ENCODE results near the gene POU4F1. TPM values are rescaled to one million over a fixed set of nuclear protein-coding genes. Genes with fewer than 3 reads are reported as not detected.

Gene POU4F1
- total RNA-seq, 1 donor from 2014 or later = 0.02 TPM

DNA sequence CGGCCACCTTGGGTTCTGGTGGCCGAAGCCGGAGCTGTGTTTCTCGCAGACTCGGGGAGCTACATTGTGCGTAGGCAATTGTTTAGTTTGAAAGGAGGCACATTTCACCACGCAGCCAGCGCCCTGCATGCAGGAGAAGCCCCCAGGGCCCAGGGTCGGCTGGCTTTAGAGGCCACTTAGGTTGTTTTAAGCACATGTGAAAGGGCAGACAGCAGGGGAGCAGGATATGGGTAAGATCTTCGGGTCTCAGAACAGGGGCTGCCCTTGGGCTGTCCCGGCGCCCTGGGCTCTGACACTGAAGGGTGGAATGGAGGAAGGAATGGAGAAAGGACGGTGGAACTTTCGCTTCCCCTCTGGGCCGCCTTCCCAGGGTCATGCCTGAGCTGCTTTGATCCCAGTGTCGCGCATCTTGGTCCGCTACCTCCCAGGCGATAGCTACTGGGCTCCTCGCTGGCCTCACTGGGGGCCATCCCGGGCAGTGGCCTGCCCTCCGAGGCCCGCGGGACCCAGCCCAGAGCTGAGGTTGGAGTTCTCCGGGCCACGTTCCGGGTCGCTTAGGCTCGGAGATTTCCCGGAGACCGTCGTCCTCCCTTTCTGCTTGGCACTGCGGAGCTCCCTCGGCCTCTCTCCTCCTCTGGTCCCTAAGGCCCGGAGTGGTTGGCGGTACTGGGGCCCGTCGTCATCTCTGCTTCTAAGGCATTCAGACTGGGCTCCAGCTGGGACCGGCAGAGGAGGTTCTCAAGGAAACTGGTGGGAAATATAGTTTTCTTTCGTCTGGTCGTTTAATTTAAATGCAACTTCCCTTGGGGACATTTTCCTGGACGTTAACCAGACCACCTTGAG lies 4.3 kb upstream of the POU4F1 start:
- intact Hi-C loops (cut with micrococcal nuclease) = loop anchor here (2.0 to 5.0 kb wide), 2 partner anchors 15 to 1735 kb away; partner anchors contain the start of gene SPRY2

DNA sequence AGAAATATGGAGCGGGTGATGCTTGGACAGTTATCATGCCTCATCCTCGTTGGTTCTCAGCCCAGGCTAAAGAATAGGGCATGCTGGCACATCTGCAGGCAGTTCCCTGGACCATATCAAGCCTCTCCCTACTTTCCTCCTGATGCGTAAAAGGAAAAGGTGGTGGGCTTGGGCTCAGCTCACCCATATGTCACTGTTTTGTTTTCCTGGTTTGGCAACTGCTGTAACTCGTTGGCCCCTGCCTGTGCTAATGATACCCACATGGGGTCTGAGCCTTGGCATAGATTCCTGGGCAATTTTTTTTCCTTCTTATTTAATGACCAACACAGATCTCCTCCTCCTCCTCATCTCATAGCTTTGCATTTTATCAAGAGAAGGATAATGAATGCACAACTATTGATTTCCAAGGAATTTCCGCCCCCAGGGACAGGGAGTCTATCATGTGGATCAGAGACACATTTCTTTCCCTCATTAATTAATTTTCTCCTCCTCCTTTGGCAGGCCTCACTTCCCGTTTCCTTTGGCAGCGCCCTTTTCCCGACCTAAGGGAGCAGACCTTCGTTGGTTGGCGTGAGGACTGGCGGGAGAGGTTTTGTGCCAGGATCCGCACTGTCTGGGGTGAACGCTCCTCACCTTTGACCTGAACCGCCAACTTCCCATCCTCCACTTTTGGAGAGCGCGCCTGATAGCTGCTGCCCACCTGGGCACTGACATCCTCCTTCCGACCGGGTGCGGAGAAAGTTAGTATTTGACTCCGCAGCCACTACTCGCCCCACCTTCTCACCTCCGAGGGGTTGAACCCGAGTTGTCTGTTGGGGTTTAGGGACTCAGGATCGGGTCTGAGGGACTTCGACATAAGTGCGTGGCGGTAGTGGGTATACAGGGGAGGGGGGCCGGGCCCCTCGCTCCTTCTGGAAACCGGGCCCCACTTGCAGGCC lies 3.4 kb upstream of the POU4F1 start:
- intact Hi-C loops (cut with micrococcal nuclease) = loop anchor here (5.0 kb wide), 1 partner anchor 1736 kb away; the partner anchor contains the start of gene SPRY2

DNA sequence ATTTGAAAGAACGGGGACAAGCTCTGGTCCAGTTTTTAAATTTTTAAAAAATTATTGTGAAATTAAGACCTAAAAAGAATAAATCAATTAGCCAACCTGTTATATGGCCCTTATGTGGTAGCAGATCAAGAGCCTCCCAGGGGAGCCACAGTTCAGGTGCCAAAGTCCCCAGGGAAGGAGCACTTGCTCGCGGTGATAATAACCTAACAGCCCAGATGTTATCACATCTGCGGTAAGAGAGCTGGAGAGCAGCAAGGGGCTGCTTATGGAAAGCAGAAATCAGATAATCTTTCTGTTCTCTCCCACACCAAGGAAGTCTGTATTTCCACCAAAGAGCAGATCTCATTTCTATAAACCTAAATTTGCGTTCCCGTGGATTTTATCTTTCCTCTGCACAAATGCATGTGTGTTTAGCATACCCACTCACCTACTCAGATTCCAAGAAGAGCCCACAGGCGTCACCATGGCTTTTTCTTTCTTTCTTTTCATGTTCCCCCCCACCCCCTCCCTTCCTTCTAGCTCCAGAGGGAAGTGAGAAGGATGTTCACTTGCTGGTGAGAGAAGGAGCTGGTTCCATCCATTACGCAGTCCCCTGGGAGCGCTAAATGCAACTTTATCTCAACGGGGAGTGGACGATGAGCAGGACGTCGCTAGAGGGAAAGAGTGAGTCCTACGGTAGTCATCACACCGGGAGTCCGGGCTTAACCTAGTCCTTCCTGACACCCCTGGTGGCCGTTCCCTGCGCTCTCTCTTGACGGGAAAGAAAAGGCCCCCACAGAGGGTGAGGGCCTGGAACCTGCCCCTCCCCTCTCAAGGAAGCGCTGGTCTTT lies 1.6 kb upstream of the POU4F1 start:
- intact Hi-C loops (cut with micrococcal nuclease) = loop anchor here (5.0 kb wide), 2 partner anchors 908 to 1737 kb away; partner anchors contain the start of genes SLAIN1 and SPRY2

DNA sequence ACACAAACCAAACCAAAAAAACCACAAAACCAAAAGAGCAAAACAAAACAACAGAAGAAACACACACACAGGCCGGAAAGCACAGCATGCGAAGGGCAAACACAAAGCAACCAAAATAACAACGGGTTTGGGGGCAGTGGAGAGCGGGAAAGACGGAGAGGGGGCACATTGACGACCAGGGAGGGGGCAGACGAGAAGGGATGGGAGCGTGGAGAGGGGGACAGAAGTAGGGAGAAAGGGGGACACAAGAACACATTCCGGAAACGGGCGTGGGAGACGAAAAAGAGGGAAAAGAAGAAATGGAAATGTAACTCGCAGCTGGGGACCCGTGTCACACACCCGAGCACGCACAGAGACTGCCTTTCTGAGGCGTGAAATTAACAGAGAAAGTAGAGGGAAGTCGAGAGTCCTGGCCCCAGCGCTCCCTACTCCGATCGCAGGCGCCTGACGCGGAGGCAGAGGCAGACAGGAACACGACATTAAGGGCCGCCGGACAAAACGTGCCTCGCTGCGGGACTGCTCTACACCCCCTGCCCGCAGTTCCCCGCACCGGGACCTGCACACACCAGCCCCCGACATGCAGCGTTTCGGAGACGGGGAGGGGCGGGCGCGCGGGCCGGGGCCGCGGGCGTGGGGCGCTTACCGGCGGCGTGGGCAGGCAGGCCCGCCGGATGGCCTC lies 652 bp downstream of the POU4F1 start:
- intact Hi-C loops (cut with micrococcal nuclease) = loop anchor here (1.0 to 5.0 kb wide), 3 partner anchors 7 to 905 kb away; partner anchors contain the start of genes OBI1 and SLAIN1

DNA sequence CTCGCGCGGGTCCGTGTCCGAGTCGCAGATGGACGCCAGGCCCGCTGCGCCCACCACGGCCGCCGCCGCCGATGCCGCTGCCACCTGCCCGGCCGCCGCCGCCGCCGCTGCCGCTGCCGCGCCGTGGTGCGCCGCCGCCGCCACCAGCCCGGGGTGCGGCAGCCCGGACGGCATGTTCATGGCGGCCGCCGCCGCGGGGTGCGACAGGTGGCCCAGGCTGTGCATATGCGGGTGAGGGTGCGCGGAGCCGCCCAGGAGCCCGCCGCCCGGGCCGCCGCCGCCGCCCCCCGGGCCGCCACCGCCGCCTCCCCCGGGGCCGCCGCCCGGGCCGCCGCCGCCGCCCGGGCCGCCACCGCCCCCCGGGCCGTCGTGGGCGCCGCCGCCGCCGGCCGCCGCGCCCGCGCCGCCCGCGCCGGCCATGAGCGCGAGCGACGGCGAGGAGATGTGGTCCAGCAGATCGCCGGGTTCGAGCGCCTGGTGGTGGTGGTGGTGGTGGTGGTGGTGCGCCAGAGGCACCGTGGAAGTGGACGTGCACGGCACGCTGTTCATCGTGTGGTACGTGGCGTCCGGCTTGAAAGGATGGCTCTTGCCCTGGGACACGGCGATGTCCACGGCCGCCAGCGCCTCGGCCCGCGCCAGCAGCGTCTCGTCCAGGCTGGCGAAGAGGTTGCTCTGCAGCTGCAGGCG lies 1.3 kb downstream of the POU4F1 start:
- intact Hi-C loops (cut with micrococcal nuclease) = loop anchor here (2.0 to 5.0 kb wide), 2 partner anchors 57 to 905 kb away; partner anchors contain the start of genes OBI1 and SLAIN1

DNA sequence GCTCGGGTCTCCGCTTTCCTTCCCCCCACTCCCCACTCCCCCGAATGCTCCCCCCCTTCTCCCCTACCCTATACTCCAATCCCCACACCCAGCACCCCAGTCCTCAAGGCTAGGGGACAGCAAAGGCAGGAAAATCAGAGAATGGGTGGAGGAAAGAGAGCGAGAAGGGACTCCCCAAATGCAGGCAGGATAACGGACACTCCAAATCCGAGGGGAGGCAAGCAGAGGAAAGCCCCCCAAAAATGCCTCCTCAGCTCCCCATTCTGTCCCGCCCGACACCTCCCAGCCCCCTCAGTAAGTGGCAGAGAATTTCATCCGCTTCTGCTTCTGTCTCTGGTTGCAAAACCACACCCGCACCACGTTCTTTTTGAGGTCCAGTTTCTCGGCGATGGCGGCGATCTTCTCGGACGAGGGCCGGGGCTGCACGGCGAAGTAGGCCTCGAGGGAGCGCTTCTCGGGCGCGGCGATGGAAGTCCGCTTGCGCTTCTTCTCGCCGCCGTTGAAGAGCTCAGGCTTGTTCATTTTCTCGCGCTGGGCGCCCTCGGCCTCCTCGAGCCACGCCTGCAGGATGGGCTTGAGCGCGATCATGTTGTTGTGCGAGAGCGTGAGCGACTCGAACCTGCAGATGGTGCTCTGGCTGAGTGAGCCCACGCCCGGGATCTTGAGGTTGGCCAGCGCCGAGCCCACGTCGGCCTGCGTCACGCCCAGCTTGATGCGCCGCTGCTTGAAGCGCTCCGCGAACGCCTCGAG lies 2.1 kb downstream of the POU4F1 start:
- intact Hi-C loops (cut with micrococcal nuclease) = loop anchor here (5.0 kb wide), 1 partner anchor 904 kb away; the partner anchor contains the start of gene SLAIN1

DNA sequence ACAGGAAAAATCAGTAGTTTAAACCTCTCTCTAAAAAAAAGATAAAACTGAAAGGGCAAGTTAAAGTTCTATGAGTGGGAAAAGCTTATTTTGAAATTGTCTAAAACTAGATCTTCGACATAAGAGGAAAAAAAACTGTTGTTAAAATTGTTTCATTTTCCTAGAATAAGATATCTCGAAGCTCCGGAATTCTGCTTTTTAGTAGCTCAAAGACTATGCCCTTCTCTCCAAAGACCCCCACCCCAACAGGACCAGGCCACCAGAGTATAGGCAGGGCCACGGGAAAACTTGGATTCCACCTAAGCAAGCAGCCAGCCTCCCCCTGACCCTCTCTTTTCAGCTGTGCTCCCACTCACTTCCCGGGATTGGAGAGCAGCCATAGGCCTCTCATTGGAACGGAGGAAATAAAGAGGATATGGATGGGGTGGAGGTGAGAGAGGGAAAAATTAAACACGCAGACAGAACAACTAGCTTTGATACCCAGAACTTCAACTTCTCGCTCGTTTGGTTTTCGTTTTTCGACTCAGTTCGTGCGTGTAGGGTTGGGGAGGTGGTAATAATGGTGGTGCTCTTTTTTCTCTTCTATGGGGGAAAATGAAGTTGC lies 3.0 kb downstream of the POU4F1 start:
- intact Hi-C loops (cut with micrococcal nuclease) = loop anchor here (5.0 kb wide), 1 partner anchor 903 kb away; the partner anchor contains the start of gene SLAIN1

DNA sequence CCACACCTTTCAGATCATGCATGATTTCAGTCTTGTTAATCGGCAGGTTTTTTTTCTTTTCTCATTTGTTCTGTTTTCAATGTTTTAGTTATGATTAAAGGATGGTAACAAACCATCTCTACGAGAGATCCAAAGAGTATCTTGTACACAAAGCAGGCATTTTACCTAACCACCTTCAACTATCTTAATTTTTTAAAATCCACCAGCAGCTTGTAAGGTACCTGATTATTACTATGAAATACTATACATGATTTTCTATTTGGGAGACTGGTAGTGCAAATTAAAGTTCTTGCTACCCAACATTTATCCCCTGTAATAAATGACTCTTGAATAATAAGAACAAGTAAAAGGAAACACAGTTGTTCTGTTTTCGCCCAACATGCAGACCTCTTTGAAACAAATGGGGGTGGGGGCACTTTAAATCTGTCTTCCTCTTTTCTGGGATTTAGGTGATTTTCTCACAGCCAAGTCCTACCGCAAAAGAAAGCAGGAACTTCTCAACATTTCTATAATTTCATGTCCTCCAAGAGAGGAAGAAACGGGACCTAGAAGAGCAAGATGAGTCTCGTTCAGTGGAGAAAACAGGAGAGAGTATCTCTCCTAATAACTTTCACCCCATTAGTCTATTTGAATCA lies 3.6 kb downstream of the POU4F1 start:
- intact Hi-C loops (cut with micrococcal nuclease) = loop anchor here (5.0 kb wide), 2 partner anchors 378 to 902 kb away; partner anchors contain the start of gene SLAIN1

DNA sequence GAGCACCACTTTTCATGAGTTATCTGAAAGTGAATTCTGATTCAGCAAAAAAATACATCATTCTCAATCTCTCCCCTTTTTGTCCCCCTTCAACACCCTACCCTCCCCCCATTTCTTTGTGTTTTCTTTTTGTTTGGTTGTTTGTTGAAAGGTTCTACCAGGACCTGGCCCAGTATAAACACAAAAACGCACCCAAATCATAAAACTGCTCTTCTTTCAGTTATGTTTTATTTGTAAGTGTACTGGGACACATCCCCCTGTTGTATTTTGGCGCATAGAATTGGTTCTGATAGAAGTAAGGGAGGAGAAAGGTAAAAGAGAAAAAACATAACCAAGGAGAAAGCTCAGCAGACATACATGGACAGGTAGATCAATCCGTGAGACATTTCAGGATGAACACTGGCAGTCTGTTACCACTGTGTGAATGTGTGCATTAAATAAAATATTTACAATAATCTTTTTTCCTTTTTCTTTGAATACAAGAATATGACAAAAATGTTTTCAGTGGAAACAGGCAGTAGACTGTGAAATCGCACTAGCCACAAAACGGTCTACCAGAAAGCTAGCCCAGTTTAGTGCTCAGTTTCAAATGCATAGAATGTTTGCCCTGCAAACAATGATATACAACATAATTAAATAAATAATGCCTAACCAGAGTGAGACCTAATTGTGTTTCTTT lies 4.2 kb downstream of the POU4F1 start:
- intact Hi-C loops (cut with micrococcal nuclease) = loop anchor here (5.0 kb wide), 1 partner anchor 378 kb away; no protein-coding TSS in a partner anchor

DNA sequence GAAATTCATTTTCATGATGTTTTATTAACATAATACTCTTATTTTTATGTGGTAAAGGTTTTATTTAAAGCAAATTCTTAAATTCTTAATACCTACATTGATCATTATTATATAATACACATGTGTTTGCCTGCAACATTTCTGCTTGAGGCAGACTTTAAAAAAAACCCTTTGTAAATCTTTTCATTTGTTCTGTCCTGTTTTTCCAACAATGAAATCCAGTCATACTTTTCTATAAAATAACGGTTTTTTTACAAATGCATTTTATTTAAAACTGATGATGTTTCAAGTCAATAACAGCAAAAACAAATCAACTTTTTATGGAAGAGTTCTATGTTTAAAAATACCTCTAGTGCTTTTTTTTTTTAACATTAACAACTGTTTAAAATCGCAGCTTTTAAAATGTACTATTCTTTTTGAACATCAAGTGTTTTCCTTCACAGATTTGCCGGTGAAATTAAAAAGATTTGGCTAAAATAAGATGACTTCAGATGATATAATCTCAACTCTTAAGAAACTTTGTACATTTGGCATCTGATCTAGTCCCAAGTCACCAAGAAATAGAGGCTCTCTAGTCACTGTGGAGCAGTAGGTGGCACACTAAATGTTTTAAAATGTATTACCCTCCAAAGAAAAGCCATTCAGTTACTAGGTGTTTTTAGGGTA lies 5.1 kb downstream of the POU4F1 start:
- intact Hi-C loops (cut with micrococcal nuclease) = loop anchor here (5.0 kb wide), 1 partner anchor 379 kb away; no protein-coding TSS in a partner anchor

DNA sequence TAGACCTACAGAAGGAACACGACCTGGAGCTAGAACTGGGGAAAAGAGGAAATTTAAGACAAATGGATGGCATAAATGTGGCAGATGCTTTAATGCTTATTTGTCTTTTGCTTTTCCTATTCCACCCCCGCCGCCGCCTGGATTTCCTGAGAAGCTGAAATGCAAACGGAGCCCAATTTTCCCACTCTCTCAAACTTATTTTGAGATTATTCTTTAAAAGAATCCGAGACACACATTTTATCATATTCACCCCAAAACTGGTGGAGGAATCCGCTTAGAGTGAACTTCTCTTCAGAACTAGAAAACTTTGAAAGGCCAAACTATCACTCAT lies 5.8 kb downstream of the POU4F1 start:
- intact Hi-C loops (cut with micrococcal nuclease) = loop anchor here (5.0 kb wide), 1 partner anchor 380 kb away; no protein-coding TSS in a partner anchor

DNA sequence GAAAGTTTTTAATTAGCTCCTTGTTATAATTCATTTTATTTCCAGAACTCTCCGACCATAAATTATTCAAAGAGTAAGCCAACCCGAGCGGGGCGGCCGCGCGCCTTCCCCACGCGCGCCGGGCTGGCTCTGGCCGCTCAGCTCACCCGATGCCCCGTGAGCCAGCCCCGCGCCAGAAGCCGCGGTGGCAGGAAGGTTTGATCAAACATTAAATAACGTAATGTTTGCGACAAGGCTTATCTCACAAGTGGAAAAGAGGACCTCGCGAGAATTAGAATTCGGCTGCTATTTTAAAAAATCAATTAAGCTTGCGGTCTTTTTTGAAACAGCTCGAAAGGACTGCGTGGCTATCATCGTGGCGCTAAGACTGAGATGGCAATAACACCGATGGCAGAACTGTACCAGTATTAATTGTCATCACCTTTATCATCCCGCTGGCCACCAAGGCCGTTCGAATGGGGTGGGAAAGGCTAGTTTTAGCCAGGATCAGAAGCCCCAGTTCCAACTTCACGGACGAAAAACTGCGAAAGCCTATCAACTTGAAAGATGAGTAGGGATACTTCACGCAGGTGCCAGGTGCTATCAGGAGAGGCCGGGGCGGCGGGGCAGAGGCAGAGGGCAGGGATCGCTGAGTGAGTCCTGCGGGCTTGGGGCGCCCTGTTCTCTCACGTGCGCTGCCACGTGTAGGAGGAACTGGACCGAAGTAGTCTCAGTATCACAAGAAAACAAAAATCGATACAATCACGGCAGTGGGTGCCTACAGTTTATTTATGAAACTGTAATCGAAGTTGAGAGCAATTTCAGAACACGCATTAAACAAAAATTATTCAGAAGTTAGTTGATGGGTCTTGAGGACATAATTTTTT lies 6.4 kb downstream of the POU4F1 start:
- intact Hi-C loops (cut with micrococcal nuclease) = loop anchor here (5.0 kb wide), 1 partner anchor 380 kb away; no protein-coding TSS in a partner anchor

DNA sequence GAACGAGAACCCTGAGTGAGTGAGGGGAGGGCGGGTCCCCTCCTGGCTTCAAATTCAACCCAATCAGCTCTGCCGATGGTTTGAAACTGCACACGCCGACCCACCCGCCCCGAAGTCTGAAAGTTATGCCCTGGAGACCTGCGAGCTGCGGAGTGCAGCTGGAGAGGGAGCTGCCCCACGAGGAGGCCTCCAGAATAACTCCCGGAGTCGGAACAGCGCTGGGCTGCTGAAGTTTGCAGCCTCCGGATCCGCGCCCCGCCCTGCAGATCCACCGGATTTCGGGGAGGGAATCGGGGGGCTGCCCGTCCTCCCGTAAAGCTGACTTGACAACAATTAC lies 7.0 kb downstream of the POU4F1 start:
- intact Hi-C loops (cut with micrococcal nuclease) = loop anchor here (5.0 kb wide), 1 partner anchor 381 kb away; no protein-coding TSS in a partner anchor

DNA sequence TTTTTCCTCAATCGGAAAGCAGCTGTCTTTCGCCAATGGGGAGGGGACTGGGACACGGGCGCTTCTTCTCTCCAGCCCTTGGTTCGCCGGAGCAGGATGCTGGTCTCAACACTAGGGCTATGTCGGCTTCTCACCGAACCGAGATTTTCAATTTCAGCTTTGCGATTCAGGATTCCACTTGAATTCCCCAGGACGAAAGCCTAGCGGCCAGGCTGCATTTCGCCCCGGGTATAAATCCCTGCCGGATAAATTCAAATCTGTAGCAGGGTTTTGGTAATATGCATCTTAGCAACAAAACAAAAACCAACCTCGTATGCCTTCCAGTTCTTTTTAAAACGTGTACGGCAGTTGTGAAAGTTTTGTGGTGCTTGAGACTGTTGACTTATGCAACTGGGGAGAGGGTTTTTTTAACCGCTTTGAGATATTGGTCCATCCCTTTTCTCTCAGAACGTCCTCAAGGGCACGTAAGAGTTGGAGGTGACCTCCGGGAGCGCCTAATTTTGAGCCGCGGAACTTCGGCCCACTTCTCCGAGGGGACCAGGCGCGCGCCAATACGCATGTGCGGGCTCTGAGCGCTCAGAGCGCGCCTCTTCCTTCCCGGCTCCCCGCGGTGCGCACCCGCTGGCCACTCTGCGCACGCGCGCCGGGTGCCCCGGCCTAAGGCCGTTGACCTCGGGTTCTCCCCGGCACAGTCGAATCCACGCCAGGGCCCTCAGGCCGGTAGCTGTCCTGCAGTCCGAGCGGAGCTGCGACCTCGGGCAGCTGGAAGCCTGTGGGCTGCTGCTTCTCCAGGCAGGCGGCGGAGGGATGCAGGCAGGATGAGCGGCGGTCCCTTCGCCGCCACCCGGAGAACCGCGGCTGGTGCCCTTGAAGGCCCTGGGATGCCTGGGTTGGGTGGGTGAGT lies 7.6 kb downstream of the POU4F1 start:
- intact Hi-C loops (cut with micrococcal nuclease) = loop anchor here (1.0 to 5.0 kb wide), 2 partner anchors 8 to 382 kb away; partner anchors contain the start of gene POU4F1

Data from T-helper 2 cell treated with Interferon-gamma antibody and Interleukin-4, amounts not matched to agents 100 ng/mL and 5 ng/mL, for 36 hours (primary cell).